Ishikawa (cell line): ENCODE data around the gene MSMP.

Experiments used
- CEBPB ChIP-seq: IDR thresholded peaks from 2 replicates; pipeline ENCODE4 v1.6.1; 2012
- EGR1 ChIP-seq: IDR thresholded peaks from 2 replicates; pipeline ENCODE4 v1.6.1; 2012
- EP300 ChIP-seq: IDR thresholded peaks from 2 replicates; pipeline ENCODE4 v1.6.1; 2012; ENCODE audit warnings: borderline replicate concordance
- FOXM1 ChIP-seq: IDR thresholded peaks from 2 replicates; pipeline ENCODE4 v1.6.1; 2012; ENCODE audit warnings: low read depth, borderline replicate concordance
- NFIC ChIP-seq: IDR thresholded peaks from 2 replicates; pipeline ENCODE4 v1.6.1; 2012
- TEAD4 ChIP-seq: IDR thresholded peaks from 2 replicates; pipeline ENCODE4 v1.6.1; 2012
- YY1 ChIP-seq: IDR thresholded peaks from 2 replicates; pipeline ENCODE4 v1.6.1; 2012; ENCODE audit warnings: low read depth
- TF ChIP-seq, protein P1 (sequence below): IDR thresholded peaks from 2 replicates; pipeline ENCODE4 v1.6.1; 2012
- TF ChIP-seq, protein P2 (sequence below): IDR thresholded peaks from 2 replicates; pipeline ENCODE4 v1.6.1; 2012; ENCODE audit warnings: low read depth, mild to moderate bottlenecking

DNA sequence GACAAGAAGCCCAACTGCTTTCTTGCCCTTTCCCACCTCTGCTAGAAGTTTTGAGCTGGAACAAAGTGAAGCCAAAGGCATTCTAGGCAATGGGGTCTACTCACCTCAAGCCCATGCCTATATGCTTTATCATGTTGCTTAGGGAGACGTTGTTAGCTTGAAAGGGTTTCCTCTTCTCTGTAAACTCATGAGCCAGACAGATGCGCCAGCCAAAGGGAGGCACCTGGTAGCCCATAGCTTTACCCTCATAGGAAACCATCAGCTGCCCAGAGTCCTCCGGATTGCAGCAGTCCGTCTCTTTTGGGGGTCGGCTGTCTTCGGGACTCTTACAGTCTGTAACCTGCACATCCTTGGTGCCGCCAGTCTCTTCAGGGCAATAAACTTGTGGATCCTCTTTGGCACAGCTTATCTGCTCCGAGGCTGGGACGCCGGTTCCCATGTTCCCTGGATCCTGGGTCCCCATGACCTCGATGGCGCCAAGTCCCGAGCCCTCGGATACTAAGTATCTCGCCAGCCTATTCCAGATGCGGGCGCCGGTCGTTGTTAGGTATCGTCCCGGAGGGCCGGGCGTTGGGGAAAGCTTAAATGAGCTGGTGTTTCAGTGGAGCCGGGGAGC is 5.7 kb downstream of the MSMP start:
- no peak for TF ChIP-seq FOXM1
- no peak for TF ChIP-seq NFIC
- no peak for TF ChIP-seq EP300
- TF ChIP-seq, protein P1, sequence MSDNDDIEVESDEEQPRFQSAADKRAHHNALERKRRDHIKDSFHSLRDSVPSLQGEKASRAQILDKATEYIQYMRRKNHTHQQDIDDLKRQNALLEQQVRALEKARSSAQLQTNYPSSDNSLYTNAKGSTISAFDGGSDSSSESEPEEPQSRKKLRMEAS, result no peak
- no peak for TF ChIP-seq EGR1
- TF ChIP-seq, protein P2, sequence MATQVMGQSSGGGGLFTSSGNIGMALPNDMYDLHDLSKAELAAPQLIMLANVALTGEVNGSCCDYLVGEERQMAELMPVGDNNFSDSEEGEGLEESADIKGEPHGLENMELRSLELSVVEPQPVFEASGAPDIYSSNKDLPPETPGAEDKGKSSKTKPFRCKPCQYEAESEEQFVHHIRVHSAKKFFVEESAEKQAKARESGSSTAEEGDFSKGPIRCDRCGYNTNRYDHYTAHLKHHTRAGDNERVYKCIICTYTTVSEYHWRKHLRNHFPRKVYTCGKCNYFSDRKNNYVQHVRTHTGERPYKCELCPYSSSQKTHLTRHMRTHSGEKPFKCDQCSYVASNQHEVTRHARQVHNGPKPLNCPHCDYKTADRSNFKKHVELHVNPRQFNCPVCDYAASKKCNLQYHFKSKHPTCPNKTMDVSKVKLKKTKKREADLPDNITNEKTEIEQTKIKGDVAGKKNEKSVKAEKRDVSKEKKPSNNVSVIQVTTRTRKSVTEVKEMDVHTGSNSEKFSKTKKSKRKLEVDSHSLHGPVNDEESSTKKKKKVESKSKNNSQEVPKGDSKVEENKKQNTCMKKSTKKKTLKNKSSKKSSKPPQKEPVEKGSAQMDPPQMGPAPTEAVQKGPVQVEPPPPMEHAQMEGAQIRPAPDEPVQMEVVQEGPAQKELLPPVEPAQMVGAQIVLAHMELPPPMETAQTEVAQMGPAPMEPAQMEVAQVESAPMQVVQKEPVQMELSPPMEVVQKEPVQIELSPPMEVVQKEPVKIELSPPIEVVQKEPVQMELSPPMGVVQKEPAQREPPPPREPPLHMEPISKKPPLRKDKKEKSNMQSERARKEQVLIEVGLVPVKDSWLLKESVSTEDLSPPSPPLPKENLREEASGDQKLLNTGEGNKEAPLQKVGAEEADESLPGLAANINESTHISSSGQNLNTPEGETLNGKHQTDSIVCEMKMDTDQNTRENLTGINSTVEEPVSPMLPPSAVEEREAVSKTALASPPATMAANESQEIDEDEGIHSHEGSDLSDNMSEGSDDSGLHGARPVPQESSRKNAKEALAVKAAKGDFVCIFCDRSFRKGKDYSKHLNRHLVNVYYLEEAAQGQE, result no peak
- no peak for TF ChIP-seq YY1
- TF ChIP-seq CEBPB, result no peak
- TF ChIP-seq TEAD4, result no peak
